ENCODE measurements around the gene CFAP61.

- TF ChIP-seq CTCF (conservative IDR thresholded peaks at IDR 0.05) (no peak), ZFX (IDR thresholded peaks at IDR 0.05) (no peak)
Measured at GRCh38 chr20:20205141-20205861, 153.0 kb downstream of the CFAP61 start.

Measured in C4-2B (cell line).